Parathyroid adenoma (tissue), 2 donors: ENCODE results near the gene SNAP47.

ENCODE experiments used
- H2AFZ ChIP-seq: fragments of 300-600 bp; sonication (generic); one replicate; pipeline ENCODE4 v1.7.0; 2017; ENCODE audit warnings: antibody characterized with exemption, mild to moderate bottlenecking
- H3K27ac ChIP-seq: fragments of 300-600 bp; sonication (generic); one replicate; pipeline ENCODE4 v1.7.0; 2017
- H3K27me3 ChIP-seq: fragments of 300-600 bp; sonication (generic); one replicate; pipeline ENCODE4 v1.7.0; 2017; ENCODE audit warnings: low read length; ENCODE audit not compliant: control insufficient read depth, insufficient read depth
- H3K36me3 ChIP-seq: fragments of 300-600 bp; sonication (generic); one replicate; pipeline ENCODE4 v1.7.0; 2017; ENCODE audit warnings: low read length; ENCODE audit not compliant: control insufficient read depth, insufficient read depth
- H3K4me1 ChIP-seq: fragments of 300-600 bp; sonication (generic); one replicate; pipeline ENCODE4 v1.7.0; 2017; ENCODE audit warnings: control low read depth
- H3K4me2 ChIP-seq: fragments of 300-600 bp; sonication (generic); one replicate; pipeline ENCODE4 v1.7.0; 2017; ENCODE audit warnings: low read length
- H3K4me3 ChIP-seq: fragments of 300-600 bp; sonication (generic); one replicate; pipeline ENCODE4 v1.7.0; 2017; ENCODE audit warnings: low read depth, low read length
- H3K79me2 ChIP-seq: fragments of 300-600 bp; sonication (generic); one replicate; pipeline ENCODE4 v1.7.0; 2017; ENCODE audit warnings: control low read depth
- H3K9ac ChIP-seq: fragments of 300-600 bp; sonication (generic); one replicate; pipeline ENCODE4 v1.7.0; 2017; ENCODE audit warnings: mild to moderate bottlenecking
- H3K9me3 ChIP-seq: fragments of 300-600 bp; sonication (generic); one replicate; pipeline ENCODE4 v1.7.0; 2017; ENCODE audit warnings: low read length; ENCODE audit not compliant: control insufficient read depth
- CTCF ChIP-seq: fragments of 300-600 bp; sonication (generic); IDR thresholded peaks from one replicate; pipeline ENCODE4 v1.7.0; 2017; ENCODE audit warnings: antibody characterized with exemption, mild to moderate bottlenecking
- donor health status: primary hyperparathyroidism.

The SNAP47 gene

GRCh38 chr1:227771771-227772170, 36.5 kb downstream of the SNAP47 start:
- Histone ChIP-seq H3K9me3 (no peaks in the 10 kb centered on the region), H3K27me3 (no peaks in the 10 kb centered on the region), H3K4me1 (no peaks in the 10 kb centered on the region), H3K36me3 (no peaks in the 10 kb centered on the region), H3K4me2 (no peak overlapping the region), H3K4me3 (no peak overlapping the region), H2AFZ (no peak overlapping the region), H3K27ac (no peak overlapping the region), H3K9ac (no peak overlapping the region), H3K79me2 (no peaks in the 10 kb centered on the region)
- no peak for TF ChIP-seq CTCF

- TF ChIP-seq CTCF: no peak
- no peaks in the 10 kb centered on the region for H3K36me3 ChIP-seq
- H3K4me3 ChIP-seq: no peak overlapping the region
- H3K27ac ChIP-seq: no peak overlapping the region
- no peaks in the 10 kb centered on the region for H3K4me1 ChIP-seq
- H3K9ac ChIP-seq: no peak overlapping the region
- H2AFZ ChIP-seq: no peak overlapping the region
- H3K9me3 ChIP-seq: no peaks in the 10 kb centered on the region
- H3K79me2 ChIP-seq: no peaks in the 10 kb centered on the region
- no peaks in the 10 kb centered on the region for H3K27me3 ChIP-seq
- no peak overlapping the region for H3K4me2 ChIP-seq
Observed at GRCh38 chr1:227773558-227773957, 38.3 kb downstream of the SNAP47 start.

- H3K9me3 ChIP-seq: no peaks in the 10 kb centered on the region
- H3K27ac ChIP-seq: no peak overlapping the region
- TF ChIP-seq CTCF: no peak
- no peaks in the 10 kb centered on the region for H3K36me3 ChIP-seq
- H3K4me1 ChIP-seq: no peaks in the 10 kb centered on the region
- H2AFZ ChIP-seq: no peak overlapping the region
- H3K4me3 ChIP-seq: no peak overlapping the region
- no peaks in the 10 kb centered on the region for H3K27me3 ChIP-seq
- H3K4me2 ChIP-seq: no peak overlapping the region
- no peaks in the 10 kb centered on the region for H3K79me2 ChIP-seq
- H3K9ac ChIP-seq: no peak overlapping the region
Observed at GRCh38 chr1:227774051-227774731, 39.0 kb downstream of the SNAP47 start.

- no peaks in the 10 kb centered on the region for H3K36me3 ChIP-seq
- H3K4me3 ChIP-seq: no peak overlapping the region
- no peaks in the 10 kb centered on the region for H3K9me3 ChIP-seq
- no peak overlapping the region for H2AFZ ChIP-seq
- no peak overlapping the region for H3K27ac ChIP-seq
- no peak overlapping the region for H3K9ac ChIP-seq
- no peaks in the 10 kb centered on the region for H3K79me2 ChIP-seq
- TF ChIP-seq CTCF: no peak
- H3K4me1 ChIP-seq: no peaks in the 10 kb centered on the region
- H3K4me2 ChIP-seq: no peak overlapping the region
- H3K27me3 ChIP-seq: no peaks in the 10 kb centered on the region
Observed at GRCh38 chr1:227774821-227775661, 39.8 kb downstream of the SNAP47 start.
